Measurements from ENCODE around the gene BRINP1.

GRCh38 chr9:119179701-119180100, 189.5 kb downstream of the BRINP1 start:
- TF ChIP-seq RNF2 (IDR thresholded peaks at IDR 0.05; ENCODE audit: borderline replicate concordance, low read depth, low read length, missing control alignments, poor library complexity, severe bottlenecking) (no peak), EZH2 (IDR thresholded peaks at IDR 0.05; ENCODE audit: low read depth, low read length, severe bottlenecking) (no peak), RAD21 (IDR thresholded peaks at IDR 0.05 in 1 of 2, conservative IDR thresholded peaks at IDR 0.05 in 1 of 2; ENCODE audit: low read depth in 2 of 2, low read length in 2 of 2) (no peak), POLR2A (IDR thresholded peaks at IDR 0.05; ENCODE audit: control extremely low read depth in 1 of 2, low read depth in 2 of 2, low read length in 2 of 2) (no peak), TCF12 (IDR thresholded peaks at IDR 0.05; ENCODE audit: low read depth, low read length) (no peak), CTCF (IDR thresholded peaks at IDR 0.05; ENCODE audit: control extremely low read depth in 1 of 3, insufficient read depth in 1 of 3, low read depth in 1 of 3, low read length in 3 of 3) (no peak), JUND (IDR thresholded peaks at IDR 0.05; ENCODE audit: low read length) (no peak)
